SK-N-SH treated with all-trans-retinoic acid at 6 μM for 48 hours (cell line): ENCODE measurements around the gene ARMH3.

Experiments
- ARNTL ChIP-seq: fragments of 450-650 bp; formaldehyde crosslinking; IDR thresholded peaks from 2 replicates; pipeline ENCODE4 v1.5.0; 2020; ENCODE audit warnings: low read depth, mild to moderate bottlenecking, moderate library complexity, borderline replicate concordance
- CREB5 ChIP-seq: fragments of 250-450 bp; sonication (Bioruptor Pico); IDR thresholded peaks from 2 replicates; pipeline ENCODE4 v1.5.1; 2020; ENCODE audit warnings: low read depth, mild to moderate bottlenecking, moderate library complexity
- CSDC2 ChIP-seq: fragments of 250-450 bp; sonication (Bioruptor Pico); IDR thresholded peaks from 2 replicates; pipeline ENCODE4 v1.5.0; 2020; ENCODE audit warnings: mild to moderate bottlenecking, moderate library complexity
- CSRNP3 ChIP-seq: fragments of 250-450 bp; sonication (Bioruptor Pico); IDR thresholded peaks from 2 replicates; pipeline ENCODE4 v1.5.1; 2021; ENCODE audit warnings: mild to moderate bottlenecking, moderate library complexity
- ESRRG ChIP-seq: fragments of 250-450 bp; sonication (Bioruptor Pico); IDR thresholded peaks from 2 replicates; pipeline ENCODE4 v1.6.1; 2021; ENCODE audit warnings: mild to moderate bottlenecking
- GLIS3 ChIP-seq: fragments of 250-450 bp; sonication (Bioruptor Pico); IDR thresholded peaks from 2 replicates; pipeline ENCODE4 v1.5.0; 2020; ENCODE audit warnings: mild to moderate bottlenecking, moderate library complexity
- OSR1 ChIP-seq: fragments of 250-450 bp; sonication (Bioruptor Pico); IDR thresholded peaks from 2 replicates; pipeline ENCODE4 v1.8.0; 2022; ENCODE audit warnings: moderate library complexity, mild to moderate bottlenecking, inconsistent platforms
- PATZ1 ChIP-seq: fragments of 250-450 bp; sonication (Bioruptor Pico); IDR thresholded peaks from 2 replicates; pipeline ENCODE4 v1.8.0; 2020; ENCODE audit warnings: mild to moderate bottlenecking, moderate library complexity, borderline replicate concordance
- PPARA ChIP-seq: fragments of 250-450 bp; sonication (Bioruptor Pico); IDR thresholded peaks from 2 replicates; pipeline ENCODE4 v1.5.0; 2020; ENCODE audit warnings: mild to moderate bottlenecking, borderline replicate concordance
- RARB ChIP-seq: fragments of 250-450 bp; sonication (Bioruptor Pico); IDR thresholded peaks from 2 replicates; pipeline ENCODE4 v1.8.0; 2021; ENCODE audit warnings: mild to moderate bottlenecking, moderate library complexity
- TCF4 ChIP-seq: fragments of 250-450 bp; sonication (Bioruptor Pico); IDR thresholded peaks from 2 replicates; pipeline ENCODE4 v1.8.0; 2021; ENCODE audit warnings: mild to moderate bottlenecking, moderate library complexity, borderline replicate concordance
- ZFP3 ChIP-seq: fragments of 250-450 bp; sonication (Bioruptor Pico); IDR thresholded peaks from 2 replicates; pipeline ENCODE4 v1.5.0; 2020; ENCODE audit warnings: mild to moderate bottlenecking, moderate library complexity
- ZFP30 ChIP-seq: fragments of 450-650 bp; formaldehyde crosslinking; IDR thresholded peaks from 2 replicates; pipeline ENCODE4 v1.5.0; 2022; ENCODE audit warnings: mild to moderate bottlenecking, moderate library complexity
- ZNF8 ChIP-seq: fragments of 450-650 bp; formaldehyde crosslinking; IDR thresholded peaks from 2 replicates; pipeline ENCODE4 v1.5.0; 2020; ENCODE audit warnings: mild to moderate bottlenecking, moderate library complexity

- TF ChIP-seq ZFP30 (CRISPR knock-in tag) (no peak), PPARA (CRISPR knock-in tag) (no peak), RARB (CRISPR knock-in tag) (no peak), OSR1 (CRISPR knock-in tag) (no peak), ZFP3 (CRISPR knock-in tag) (no peak), PATZ1 (CRISPR knock-in tag) (no peak), CSRNP3 (CRISPR knock-in tag) (no peak), ZNF8 (no peak), ARNTL (CRISPR knock-in tag) (no peak), TCF4 (CRISPR knock-in tag) (no peak), CREB5 (CRISPR knock-in tag) (no peak), CSDC2 (CRISPR knock-in tag) (no peak), ESRRG (no peak), GLIS3 (CRISPR knock-in tag) (no peak)
Measured at GRCh38 chr10:101967713-101968112, 88.3 kb downstream of the ARMH3 start.
